OCI-LY3 (cell line): Measurements from ENCODE around the gene PARD3B.

ENCODE experiments used
- H2AFZ ChIP-seq: fragments of 200-600, 300-600 bp; shearing (Covaris generic); 2 replicates; pipeline ENCODE4 v1.6.0; 2014; ENCODE audit warnings: antibody characterized with exemption, low read depth, low read length
- H3K27ac ChIP-seq: fragments of 200-600, 300-600 bp; sonication (generic); 2 replicates; pipeline ENCODE4 v1.5.1; 2014; ENCODE audit warnings: mild to moderate bottlenecking, low read length, moderate library complexity, mixed read lengths
- H3K27me3 ChIP-seq: fragments of 200-600, 300-600 bp; sonication (generic); 2 replicates; pipeline ENCODE4 v1.6.1; 2014; ENCODE audit warnings: low read depth, low read length, mixed read lengths
- H3K36me3 ChIP-seq: fragments of 200-600, 300-600 bp; sonication (generic); replicated peaks from 2 replicates; pipeline ENCODE3; 2014; ENCODE audit warnings: low read depth, low read length, mixed read lengths
- H3K4me1 ChIP-seq: fragments of 300-600, 200-600 bp; sonication (generic); 2 replicates; pipeline ENCODE4 v1.6.1; 2014; ENCODE audit warnings: low read length, mixed read lengths
- H3K4me2 ChIP-seq: fragments of 200-600, 300-600 bp; sonication (generic); 2 replicates; pipeline ENCODE4 v1.6.1; 2014; ENCODE audit warnings: low read length, mixed read lengths
- H3K4me3 ChIP-seq: fragments of 300-600, 200-600 bp; sonication (generic); 2 replicates; pipeline ENCODE4 v1.5.1; 2014; ENCODE audit warnings: antibody characterized with exemption, mild to moderate bottlenecking, low read length, moderate library complexity
- H3K79me2 ChIP-seq: fragments of 300-600, 200-600 bp; shearing (Covaris generic); 2 replicates; pipeline ENCODE4 v1.6.1; 2014; ENCODE audit warnings: mild to moderate bottlenecking, low read length, mixed read lengths
- H3K9ac ChIP-seq: fragments of 300-600, 200-600 bp; shearing (Covaris generic); 2 replicates; pipeline ENCODE4 v1.6.0; 2014; ENCODE audit warnings: mild to moderate bottlenecking, low read length, moderate library complexity
- H3K9me3 ChIP-seq: fragments of 200-600, 300-600 bp; shearing (Covaris generic); 2 replicates; pipeline ENCODE4 v1.6.1; 2014; ENCODE audit warnings: low read length, mixed read lengths; ENCODE audit not compliant: insufficient read depth
- H4K20me1 ChIP-seq: fragments of 200-600, 300-600 bp; sonication (generic); 2 replicates; pipeline ENCODE4 v1.6.1; 2016; ENCODE audit warnings: low read length, mixed read lengths; ENCODE audit not compliant: insufficient read depth
- EZH2phosphoT487 ChIP-seq: fragments of 200-600 bp; shearing (Covaris generic); IDR thresholded peaks from 2 replicates; pipeline ENCODE4 v1.6.1; 2018; ENCODE audit warnings: antibody characterized with exemption, mixed run types, low read depth
- TF ChIP-seq, protein P1 (sequence below): fragments of 200-600, 300-600 bp; sonication (generic); IDR thresholded peaks from 2 replicates; pipeline ENCODE4 v1.5.1; 2014; ENCODE audit warnings: antibody characterized with exemption, low read length, low read depth

Gene PARD3B

GRCh38 chr2:205052781-205053180 is 507.5 kb downstream of the PARD3B start:
- Histone ChIP-seq H3K4me3 (no peak overlapping the region), H3K79me2 (no peaks in the 10 kb centered on the region), H3K4me1 (0 out of 2 replicates have a peak, but pooled peaks cover 3% of the 10 kb centered on the region), H3K9ac (no peak overlapping the region), H3K27ac (no peak overlapping the region), H2AFZ (no peak overlapping the region), H4K20me1 (no peaks in the 10 kb centered on the region), H3K36me3 (no peaks in the 10 kb centered on the region), H3K4me2 (no peak overlapping the region), H3K9me3 (no peaks in the 10 kb centered on the region), H3K27me3 (no peaks in the 10 kb centered on the region)
- no peak for TF ChIP-seq EZH2phosphoT487
- TF ChIP-seq, protein P1, sequence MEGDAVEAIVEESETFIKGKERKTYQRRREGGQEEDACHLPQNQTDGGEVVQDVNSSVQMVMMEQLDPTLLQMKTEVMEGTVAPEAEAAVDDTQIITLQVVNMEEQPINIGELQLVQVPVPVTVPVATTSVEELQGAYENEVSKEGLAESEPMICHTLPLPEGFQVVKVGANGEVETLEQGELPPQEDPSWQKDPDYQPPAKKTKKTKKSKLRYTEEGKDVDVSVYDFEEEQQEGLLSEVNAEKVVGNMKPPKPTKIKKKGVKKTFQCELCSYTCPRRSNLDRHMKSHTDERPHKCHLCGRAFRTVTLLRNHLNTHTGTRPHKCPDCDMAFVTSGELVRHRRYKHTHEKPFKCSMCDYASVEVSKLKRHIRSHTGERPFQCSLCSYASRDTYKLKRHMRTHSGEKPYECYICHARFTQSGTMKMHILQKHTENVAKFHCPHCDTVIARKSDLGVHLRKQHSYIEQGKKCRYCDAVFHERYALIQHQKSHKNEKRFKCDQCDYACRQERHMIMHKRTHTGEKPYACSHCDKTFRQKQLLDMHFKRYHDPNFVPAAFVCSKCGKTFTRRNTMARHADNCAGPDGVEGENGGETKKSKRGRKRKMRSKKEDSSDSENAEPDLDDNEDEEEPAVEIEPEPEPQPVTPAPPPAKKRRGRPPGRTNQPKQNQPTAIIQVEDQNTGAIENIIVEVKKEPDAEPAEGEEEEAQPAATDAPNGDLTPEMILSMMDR = no peak

DNA sequence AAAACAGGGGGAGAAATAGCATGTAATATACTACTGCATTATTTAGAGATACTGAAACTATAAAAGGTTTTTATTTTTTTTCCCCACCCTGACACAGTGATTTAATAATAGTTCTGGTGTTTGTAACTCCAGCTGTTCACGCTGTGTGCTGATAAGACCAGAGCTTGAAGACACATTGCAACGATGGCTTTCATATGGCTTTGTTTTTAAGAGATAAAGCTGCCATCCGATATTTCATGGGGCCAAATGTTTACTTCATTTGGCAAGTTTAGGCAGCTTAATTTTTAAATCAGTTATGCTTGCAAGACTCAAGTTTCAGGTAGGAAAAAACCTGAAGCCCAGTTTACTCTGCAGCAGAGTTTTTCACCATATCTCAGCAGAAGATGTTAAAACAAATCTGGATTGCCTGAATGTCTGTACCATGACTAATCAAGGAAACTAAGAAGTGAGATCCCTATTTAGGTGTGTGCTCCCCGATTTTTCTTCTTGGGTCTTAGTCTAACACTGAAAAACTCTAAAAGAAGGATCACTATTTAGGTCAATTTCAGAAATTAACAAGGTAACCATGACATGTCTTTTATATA is 508.6 kb downstream of the PARD3B start:
- Histone ChIP-seq H3K4me3 (no peak overlapping the region), H4K20me1 (no peaks in the 10 kb centered on the region), H3K79me2 (no peaks in the 10 kb centered on the region), H2AFZ (no peak overlapping the region), H3K4me1 (0 out of 2 replicates have a peak, but pooled peaks cover 3% of the 10 kb centered on the region), H3K27ac (no peak overlapping the region), H3K36me3 (no peaks in the 10 kb centered on the region), H3K27me3 (no peaks in the 10 kb centered on the region), H3K4me2 (no peak overlapping the region), H3K9me3 (no peaks in the 10 kb centered on the region), H3K9ac (no peak overlapping the region)
- TF ChIP-seq, protein P1 = no peak

DNA sequence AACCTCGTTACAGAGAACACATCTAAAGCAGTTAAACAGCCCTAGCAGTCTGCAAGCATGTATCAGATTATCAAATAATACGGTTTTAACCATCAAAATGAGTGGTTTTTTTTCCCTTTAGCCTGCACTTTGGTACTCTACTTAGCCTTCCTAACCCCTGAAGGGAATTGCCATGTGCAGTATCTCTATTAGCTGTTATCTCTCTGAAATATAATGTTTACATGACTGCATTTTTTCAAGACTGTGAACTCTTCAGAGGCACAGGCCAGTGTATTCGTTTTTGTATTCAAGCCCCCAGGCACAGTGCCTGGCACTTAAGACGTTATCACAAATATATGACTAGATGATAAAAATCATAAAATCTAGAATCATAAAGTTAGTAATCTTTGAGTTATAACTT is 509.5 kb downstream of the PARD3B start:
- Histone ChIP-seq H3K27ac (no peak overlapping the region), H3K4me3 (no peak overlapping the region), H2AFZ (no peak overlapping the region), H3K4me2 (no peak overlapping the region), H3K36me3 (no peaks in the 10 kb centered on the region), H3K79me2 (no peaks in the 10 kb centered on the region), H4K20me1 (no peaks in the 10 kb centered on the region), H3K9me3 (no peaks in the 10 kb centered on the region), H3K4me1 (0 out of 2 replicates have a peak, but pooled peaks cover 3% of the 10 kb centered on the region), H3K27me3 (no peaks in the 10 kb centered on the region), H3K9ac (no peak overlapping the region)
- TF ChIP-seq, protein P1 = no peak
- no peak for TF ChIP-seq EZH2phosphoT487

DNA sequence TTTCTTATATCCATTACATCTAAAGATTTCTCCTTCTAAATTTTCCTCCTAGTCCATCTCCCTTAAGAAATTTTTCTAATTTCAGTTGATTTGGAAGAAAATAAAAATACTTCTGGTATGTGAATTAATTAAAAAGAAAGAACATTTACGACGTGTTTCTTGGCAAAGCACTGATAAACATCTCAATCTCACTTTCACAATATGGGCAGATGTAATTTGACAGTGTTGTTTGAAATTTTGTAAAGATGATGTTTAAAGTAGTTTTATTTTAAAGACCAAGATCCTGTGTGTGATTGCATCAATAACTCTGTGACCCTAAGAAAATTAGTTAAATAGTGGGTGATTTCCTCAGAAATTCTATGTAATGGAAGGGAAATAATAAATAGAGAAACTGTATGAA is 510.0 kb downstream of the PARD3B start:
- Histone ChIP-seq H3K79me2 (no peaks in the 10 kb centered on the region), H3K36me3 (no peaks in the 10 kb centered on the region), H2AFZ (no peak overlapping the region), H3K4me2 (no peak overlapping the region), H4K20me1 (no peaks in the 10 kb centered on the region), H3K27ac (no peak overlapping the region), H3K4me1 (0 out of 2 replicates have a peak, but pooled peaks cover 3% of the 10 kb centered on the region), H3K4me3 (no peak overlapping the region), H3K9me3 (no peaks in the 10 kb centered on the region), H3K9ac (no peak overlapping the region), H3K27me3 (no peaks in the 10 kb centered on the region)
- TF ChIP-seq, protein P1 = no peak
- TF ChIP-seq EZH2phosphoT487 = no peak
